ENCODE data around the gene CENPN. TPM values are rescaled to one million over a fixed set of nuclear protein-coding genes. Genes with fewer than 3 reads are reported as not detected.
A peak's percentile ranks its signal among the peaks of the same experiment; 100 is the strongest.

CENPN gene
- total RNA-seq, 1 donor from 2014 or later: 8.4 TPM

DNA sequence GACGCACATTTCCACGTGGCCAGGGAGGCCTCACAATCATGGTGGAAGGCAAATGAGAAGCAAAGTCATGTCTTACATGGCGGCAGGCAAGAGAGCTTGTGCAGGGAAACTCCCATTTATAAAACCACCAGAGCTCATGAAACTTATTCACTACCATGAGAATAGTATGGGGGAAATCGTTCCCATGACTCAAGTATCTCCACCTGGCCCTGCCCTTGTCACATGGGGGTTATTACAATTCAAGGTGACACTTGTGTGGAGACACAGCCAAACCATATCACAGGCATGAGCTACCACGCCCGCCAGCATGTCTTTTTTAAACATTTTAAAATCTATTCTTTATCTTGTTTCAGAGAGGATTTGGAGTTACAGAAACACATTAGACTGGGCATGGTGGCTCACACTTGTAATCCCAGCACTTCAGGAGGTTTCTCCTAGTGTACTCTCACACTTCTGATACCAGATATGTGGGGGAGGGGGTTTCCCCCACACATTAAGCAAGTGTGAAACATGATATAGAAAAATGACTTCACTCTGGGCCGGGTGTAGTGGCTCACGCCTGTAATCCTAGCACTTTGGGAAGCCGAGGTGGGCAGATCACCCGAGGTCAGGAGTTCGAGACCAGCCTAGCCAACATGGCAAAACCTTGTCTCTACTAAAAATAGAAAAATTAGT is 23.1 kb downstream of the CENPN start:
- DNase-seq (no peak), ATAC-seq (no peak)
- Histone ChIP-seq H3K36me3 (peaks cover 12% of the 10 kb centered on the region), H3K27ac (no peak overlapping the region), H3K27me3 (no peaks in the 10 kb centered on the region), H3K4me3 (no peak overlapping the region), H3K4me1 (no peaks in the 10 kb centered on the region), H3K9me3 (no peaks in the 10 kb centered on the region)
- TF ChIP-seq, protein P1, sequence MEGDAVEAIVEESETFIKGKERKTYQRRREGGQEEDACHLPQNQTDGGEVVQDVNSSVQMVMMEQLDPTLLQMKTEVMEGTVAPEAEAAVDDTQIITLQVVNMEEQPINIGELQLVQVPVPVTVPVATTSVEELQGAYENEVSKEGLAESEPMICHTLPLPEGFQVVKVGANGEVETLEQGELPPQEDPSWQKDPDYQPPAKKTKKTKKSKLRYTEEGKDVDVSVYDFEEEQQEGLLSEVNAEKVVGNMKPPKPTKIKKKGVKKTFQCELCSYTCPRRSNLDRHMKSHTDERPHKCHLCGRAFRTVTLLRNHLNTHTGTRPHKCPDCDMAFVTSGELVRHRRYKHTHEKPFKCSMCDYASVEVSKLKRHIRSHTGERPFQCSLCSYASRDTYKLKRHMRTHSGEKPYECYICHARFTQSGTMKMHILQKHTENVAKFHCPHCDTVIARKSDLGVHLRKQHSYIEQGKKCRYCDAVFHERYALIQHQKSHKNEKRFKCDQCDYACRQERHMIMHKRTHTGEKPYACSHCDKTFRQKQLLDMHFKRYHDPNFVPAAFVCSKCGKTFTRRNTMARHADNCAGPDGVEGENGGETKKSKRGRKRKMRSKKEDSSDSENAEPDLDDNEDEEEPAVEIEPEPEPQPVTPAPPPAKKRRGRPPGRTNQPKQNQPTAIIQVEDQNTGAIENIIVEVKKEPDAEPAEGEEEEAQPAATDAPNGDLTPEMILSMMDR (IDR thresholded peaks at IDR 0.05): no peak
- intact Hi-C loops (cut with DNase I): loop anchor here (10.0 kb wide), 1 partner anchor 705 kb away; no protein-coding TSS in a partner anchor

DNA sequence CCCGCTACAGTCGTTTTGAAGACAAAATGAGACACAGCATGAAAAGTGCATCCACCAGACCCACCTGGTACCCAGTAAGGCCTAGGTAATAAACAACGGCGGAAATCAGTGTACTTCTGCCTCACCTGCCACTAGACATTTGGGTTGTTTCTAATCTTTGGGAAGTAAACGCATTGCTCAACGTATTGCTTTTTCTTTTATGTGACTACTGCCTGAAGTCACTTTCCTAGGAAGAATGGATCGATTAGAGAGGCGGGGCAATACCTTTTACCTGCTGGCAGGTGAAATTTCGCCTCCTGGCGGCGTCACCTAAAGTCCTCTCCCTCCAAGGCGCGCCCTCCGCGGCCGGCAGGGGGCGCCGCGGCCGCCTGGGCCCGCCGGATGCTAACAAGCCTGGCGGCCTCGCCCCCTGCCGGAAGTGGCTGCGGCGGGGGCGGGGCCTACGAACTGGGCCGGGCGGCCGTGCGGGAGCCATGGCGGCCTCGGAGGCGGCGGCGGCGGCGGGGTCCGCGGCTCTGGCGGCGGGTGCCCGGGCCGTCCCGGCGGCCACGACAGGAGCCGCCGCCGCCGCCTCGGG is 28.5 kb downstream of the CENPN start, which contains the start of gene ATMIN:
TSS of gene ATMIN (plus strand) at position 445 of the 577 bp plus-strand sequence. CDS start at position 474, 29 bp downstream.
- DNase-seq (peak; percentile 93), ATAC-seq (peak; percentile 100)
- no peaks in the 10 kb centered on the region for H3K36me3 ChIP-seq
- H3K9me3 ChIP-seq: no peaks in the 10 kb centered on the region
- peak within 1 kb of the TSS; percentile 73 for H3K4me3 ChIP-seq
- TF ChIP-seq, protein P1 (IDR thresholded peaks at IDR 0.05): peak; percentile 93
- H3K27ac ChIP-seq: peak within 1 kb of the TSS; percentile 60
- H3K4me1 ChIP-seq: peaks cover 19% of the 10 kb centered on the region
- intact Hi-C loops (cut with DNase I): loop anchor here (10.0 kb wide), 1 partner anchor 699 kb away; no protein-coding TSS in a partner anchor
- no peaks in the 10 kb centered on the region for H3K27me3 ChIP-seq

DNA sequence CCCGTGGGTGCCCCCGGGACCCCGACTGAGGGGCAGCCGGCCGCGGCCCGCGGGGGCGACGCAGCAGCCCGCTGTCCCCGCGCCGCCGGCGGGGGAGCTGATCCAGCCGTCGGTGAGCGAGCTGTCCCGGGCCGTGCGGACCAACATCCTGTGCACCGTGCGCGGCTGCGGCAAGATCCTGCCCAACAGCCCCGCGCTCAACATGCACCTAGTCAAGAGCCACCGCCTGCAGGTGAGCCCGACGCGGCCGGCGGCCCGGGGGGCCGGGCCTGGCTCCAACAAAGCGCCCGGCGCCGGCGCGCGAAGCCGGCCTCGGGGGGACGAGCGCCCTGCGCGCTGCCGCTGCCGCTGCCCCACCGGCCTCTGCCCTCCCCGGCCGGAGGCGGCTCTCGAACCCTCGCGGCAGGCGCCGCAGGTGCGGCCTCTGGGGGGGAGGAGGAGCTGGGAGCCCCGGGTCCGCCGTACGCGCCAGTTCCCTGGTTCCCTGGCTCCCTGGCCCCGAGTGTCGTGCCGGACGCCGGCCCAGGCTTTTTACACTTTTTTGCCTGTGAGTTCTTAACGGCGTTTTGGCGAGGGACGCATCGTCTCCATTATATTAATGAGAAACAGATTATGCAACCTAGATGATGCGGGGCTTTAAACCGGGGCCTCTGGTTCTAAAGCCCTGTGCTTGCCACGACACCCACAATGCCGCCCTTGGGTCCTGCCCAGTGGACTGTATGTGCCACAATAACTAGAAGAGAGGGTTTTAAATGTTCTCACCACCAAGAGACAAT is 29.1 kb downstream of the CENPN start:
- Histone ChIP-seq H3K4me1 (peaks cover 19% of the 10 kb centered on the region), H3K9me3 (no peaks in the 10 kb centered on the region), H3K36me3 (no peaks in the 10 kb centered on the region), H3K4me3 (peak overlapping the region; percentile 73), H3K27me3 (no peaks in the 10 kb centered on the region), H3K27ac (peak overlapping the region; percentile 60)
- DNase-seq (peak; percentile 77), ATAC-seq (peak; percentile 63)
- TF ChIP-seq, protein P1 (IDR thresholded peaks at IDR 0.05): no peak
- intact Hi-C loops (cut with DNase I): loop anchor here (10.0 kb wide), 1 partner anchor 699 kb away; no protein-coding TSS in a partner anchor

DNA sequence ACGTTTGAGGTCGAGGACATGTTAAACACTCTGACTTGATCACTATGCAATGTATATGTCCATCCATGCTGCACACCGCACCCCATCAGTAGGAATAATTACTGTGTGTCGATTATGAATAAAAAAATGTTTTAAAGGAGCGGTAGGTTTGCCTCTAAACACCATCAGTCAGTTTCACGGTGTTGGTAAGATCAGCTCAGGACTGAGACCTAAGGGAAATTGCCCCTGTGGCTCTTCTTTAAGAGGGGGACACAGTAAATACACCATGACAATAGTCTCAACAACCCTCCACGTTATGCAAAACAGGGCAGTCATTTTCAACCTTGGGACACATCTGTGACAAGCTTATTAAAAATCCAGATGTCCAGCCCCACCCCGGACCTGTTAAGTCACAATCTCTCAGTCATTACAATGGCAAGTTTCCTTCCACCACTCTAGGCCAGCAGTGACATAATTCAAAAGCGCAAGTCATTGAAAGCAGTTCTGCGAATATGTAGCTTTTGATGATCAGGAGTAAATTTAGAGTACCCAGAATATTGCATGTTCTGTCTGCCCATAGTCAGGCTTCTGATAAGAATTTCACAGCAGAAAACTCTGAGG is 29.8 kb downstream of the CENPN start:
- Histone ChIP-seq H3K4me1 (peaks cover 19% of the 10 kb centered on the region), H3K9me3 (no peaks in the 10 kb centered on the region), H3K4me3 (peak overlapping the region; percentile 73), H3K27me3 (no peaks in the 10 kb centered on the region), H3K27ac (no peak overlapping the region), H3K36me3 (peaks cover 6% of the 10 kb centered on the region)
- TF ChIP-seq, protein P1 (IDR thresholded peaks at IDR 0.05): no peak
- ATAC-seq: no peak
- DNase-seq: no peak
- intact Hi-C loops (cut with DNase I): loop anchor here (10.0 kb wide), 1 partner anchor 698 kb away; no protein-coding TSS in a partner anchor

DNA sequence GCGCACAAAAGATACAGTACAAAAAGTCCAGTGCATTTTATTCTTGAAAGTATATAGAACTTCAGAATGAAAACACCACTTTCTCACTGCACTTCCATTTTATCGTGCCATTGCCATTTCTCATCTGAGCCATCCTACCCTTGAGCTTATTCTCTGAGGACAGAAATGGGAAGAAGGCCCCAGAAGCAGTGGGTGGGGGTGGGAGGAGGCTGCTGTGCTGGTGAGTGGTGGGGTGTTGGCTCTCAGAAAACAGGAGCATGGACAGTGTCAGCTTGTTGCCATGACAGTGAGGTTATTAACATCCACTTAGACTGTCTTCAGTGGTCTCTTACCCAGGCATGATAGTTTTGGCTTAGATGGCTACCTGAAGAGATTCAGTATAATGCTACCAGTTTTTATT is 33.1 kb downstream of the CENPN start:
- intact Hi-C loops (cut with DNase I): no loop called here
- Histone ChIP-seq H3K9me3 (no peaks in the 10 kb centered on the region), H3K4me1 (peaks cover 19% of the 10 kb centered on the region), H3K27ac (no peak overlapping the region), H3K4me3 (no peak overlapping the region), H3K36me3 (peaks cover 39% of the 10 kb centered on the region), H3K27me3 (no peaks in the 10 kb centered on the region)
- DNase-seq: no peak
- no peak for ATAC-seq
- TF ChIP-seq, protein P1 (IDR thresholded peaks at IDR 0.05): no peak

Measured in upper lobe of right lung (tissue), 1 donor.